H1 (cell line): Measurements from ENCODE around the gene PHLPP1. TPM values are rescaled to one million over a fixed set of nuclear protein-coding genes. Genes with fewer than 3 reads are reported as not detected.

Experiments used
- CTCF ChIA-PET: fragments of 300-600 bp; sonication (Branson Sonifier 250); formaldehyde crosslinking; loops from one replicate; lab custom pipeline; 2021; ENCODE audit not compliant: partially characterized antibody; lab: Charles Lee
- POLR2A ChIA-PET: fragments of 300-600 bp; sonication (Branson Sonifier 250); formaldehyde crosslinking; loops from one replicate; lab custom pipeline; 2021; ENCODE audit warnings: inconsistent platforms; ENCODE audit not compliant: partially characterized antibody; lab: Charles Lee
- DNase-seq, 2 experiments: peaks; one replicate each; pipeline versions ENCODE4 v3.0.0 to v3.0.0-alpha.2; 2010 to 2022; ENCODE audit warnings: low spot score in 2 of 2, low read depth in 1 of 2, mixed read lengths in 1 of 2
- FAIRE-seq: peaks from 2 replicates; lab custom pipeline; 2011; peaks lifted over from hg19 to GRCh38; lab: Jason Lieb, UNC
- H2AFZ ChIP-seq: 2 replicates; pipeline ENCODE4 v1.8.1; 2012; ENCODE audit warnings: low read length, inconsistent platforms
- H2AK5ac ChIP-seq: 2 replicates; pipeline ENCODE4 v1.6.1; 2013; ENCODE audit warnings: low read depth, low read length
- H2BK120ac ChIP-seq: replicated peaks from 2 replicates; pipeline ENCODE3; 2013; ENCODE audit warnings: low read depth, low read length, inconsistent platforms
- H2BK12ac ChIP-seq: 2 replicates; pipeline ENCODE4 v1.6.1; 2013; ENCODE audit warnings: low read depth, low read length
- H2BK15ac ChIP-seq: 2 replicates; pipeline ENCODE4 v1.6.1; 2013; ENCODE audit warnings: low read length
- H2BK20ac ChIP-seq: 2 replicates; pipeline ENCODE4 v1.6.1; 2013; ENCODE audit warnings: low read length
- H2BK5ac ChIP-seq: 2 replicates; pipeline ENCODE4 v1.6.1; 2013; ENCODE audit warnings: low read depth, low read length
- H3K14ac ChIP-seq: 2 replicates; pipeline ENCODE4 v1.6.1; 2013; ENCODE audit warnings: inconsistent platforms; ENCODE audit not compliant: insufficient read length
- H3K18ac ChIP-seq: 2 replicates; pipeline ENCODE4 v1.6.1; 2013; ENCODE audit warnings: low read length; ENCODE audit errors: extremely low read depth
- H3K23ac ChIP-seq: 2 replicates; pipeline ENCODE4 v1.6.1; 2013; ENCODE audit warnings: inconsistent platforms; ENCODE audit not compliant: insufficient read length
- H3K23me2 ChIP-seq: 2 replicates; pipeline ENCODE4 v1.6.1; 2013; ENCODE audit warnings: low read depth, low read length
- H3K27ac ChIP-seq: 2 replicates; pipeline ENCODE4 v1.6.1; 2011; ENCODE audit warnings: low read depth, low read length, inconsistent platforms
- H3K27me3 ChIP-seq, 4 experiments: replicated peaks in 1 of 4; 1 replicate in 1 of 4; 2 replicates in 3 of 4; pipeline versions ENCODE4 v1.6.1 to v1.8.1; 2011 to 2013; ENCODE audit warnings: low read length in 3 of 4, mild to moderate bottlenecking in 3 of 4, inconsistent platforms in 2 of 4, mixed read lengths in 2 of 4, moderate library complexity in 1 of 4; ENCODE audit not compliant: control insufficient read depth in 3 of 4, insufficient read depth in 3 of 4; ENCODE audit errors: extremely low read depth in 1 of 4
- H3K36me3 ChIP-seq, 4 experiments: 2 replicates each; pipeline versions ENCODE4 v1.6.1 to v1.8.1; 2011 to 2013; ENCODE audit warnings: mild to moderate bottlenecking in 4 of 4, low read length in 3 of 4, moderate library complexity in 2 of 4, control low read depth in 1 of 4, inconsistent platforms in 1 of 4; ENCODE audit not compliant: insufficient read depth in 4 of 4, control insufficient read depth in 2 of 4
- H3K4ac ChIP-seq: replicated peaks from 2 replicates; pipeline ENCODE3; 2013; ENCODE audit warnings: low read length, low read depth, mixed read lengths, inconsistent platforms; ENCODE audit not compliant: insufficient read length
- H3K4me1 ChIP-seq, 4 experiments: replicated peaks in 1 of 4; 1 replicate in 1 of 4; 2 replicates in 3 of 4; pipeline versions ENCODE4 v1.6.1 to v1.8.1; 2011 to 2013; ENCODE audit warnings: low read length in 3 of 4, inconsistent platforms in 2 of 4, mixed read lengths in 1 of 4; ENCODE audit not compliant: insufficient read depth in 4 of 4, control insufficient read depth in 3 of 4
- H3K4me2 ChIP-seq, 2 experiments: 2 replicates each; pipeline versions ENCODE4 v1.6.1 to v1.8.1; 2011 to 2013; ENCODE audit warnings: low read depth in 2 of 2, low read length in 2 of 2, control low read depth in 1 of 2, inconsistent platforms in 1 of 2, mild to moderate bottlenecking in 1 of 2; ENCODE audit not compliant: insufficient read depth in 1 of 2
- H3K4me3 ChIP-seq, 4 experiments: fragments of 200-600, 300-600 bp in 1 of 4; sonication (generic), shearing (Covaris generic), sonication (Bioruptor Twin) in 1 of 4; 2 replicates each; pipeline versions ENCODE4 v1.5.1 to v1.8.1; 2011 to 2016; ENCODE audit warnings: low read length in 4 of 4, low read depth in 3 of 4, control low read depth in 2 of 4, inconsistent platforms in 2 of 4, mild to moderate bottlenecking in 2 of 4, mixed read lengths in 1 of 4, moderate library complexity in 1 of 4; ENCODE audit not compliant: insufficient read depth in 2 of 4; ENCODE audit errors: extremely low read depth in 1 of 4
- H3K56ac ChIP-seq: replicated peaks from 2 replicates; pipeline ENCODE3; 2013; ENCODE audit warnings: low read depth, mild to moderate bottlenecking, mixed read lengths, low read length, inconsistent platforms; ENCODE audit not compliant: insufficient read length
- H3K79me1 ChIP-seq: 2 replicates; pipeline ENCODE4 v1.6.1; 2013; ENCODE audit warnings: low read depth, low read length, control low read depth
- H3K79me2 ChIP-seq, 2 experiments: 2 replicates each; pipeline versions ENCODE4 v1.6.1 to v1.8.1; 2012 to 2013; ENCODE audit warnings: low read length in 2 of 2, mild to moderate bottlenecking in 2 of 2, inconsistent platforms in 1 of 2; ENCODE audit not compliant: insufficient read depth in 2 of 2, control insufficient read depth in 1 of 2
- H3K9ac ChIP-seq, 4 experiments: replicated peaks in 1 of 4; 1 replicate in 1 of 4; 2 replicates in 3 of 4; pipeline versions ENCODE4 v1.6.1 to v1.8.1; 2011 to 2013; ENCODE audit warnings: low read depth in 3 of 4, low read length in 3 of 4, control low read depth in 2 of 4, mild to moderate bottlenecking in 2 of 4, moderate library complexity in 2 of 4, inconsistent platforms in 1 of 4; ENCODE audit errors: extremely low read depth in 1 of 4
- H3K9me3 ChIP-seq, 2 experiments: 2 replicates each; pipeline versions ENCODE4 v1.6.1 to v1.8.1; 2012 to 2013; ENCODE audit warnings: mild to moderate bottlenecking in 2 of 2, moderate library complexity in 2 of 2, control low read depth in 1 of 2, inconsistent platforms in 1 of 2, low read depth in 1 of 2, low read length in 1 of 2, mixed read lengths in 1 of 2; ENCODE audit not compliant: insufficient read depth in 2 of 2
- H4K20me1 ChIP-seq, 2 experiments: replicated peaks in 1 of 2; 2 replicates each; pipeline versions ENCODE3 to v1.8.1; 2011 to 2013; ENCODE audit warnings: inconsistent platforms in 2 of 2, low read length in 2 of 2, mild to moderate bottlenecking in 1 of 2; ENCODE audit not compliant: insufficient read depth in 2 of 2, control insufficient read depth in 1 of 2
- H4K5ac ChIP-seq: 2 replicates; pipeline ENCODE4 v1.6.1; 2013; ENCODE audit warnings: low read length, low read depth, mixed read lengths, inconsistent platforms; ENCODE audit not compliant: insufficient read length
- H4K8ac ChIP-seq: 2 replicates; pipeline ENCODE4 v1.8.0; 2013; ENCODE audit warnings: mild to moderate bottlenecking, moderate library complexity, low read length, inconsistent platforms; ENCODE audit not compliant: insufficient read depth; ENCODE audit errors: extremely low read depth
- H4K91ac ChIP-seq: replicated peaks from 2 replicates; pipeline ENCODE3; 2013; ENCODE audit warnings: low read length, mixed read lengths, inconsistent platforms; ENCODE audit not compliant: insufficient read length
- GABPA ChIP-seq: IDR thresholded peaks from 2 replicates; pipeline ENCODE4 v1.6.1; 2011; ENCODE audit warnings: mild to moderate bottlenecking, low read length, moderate library complexity, borderline replicate concordance; ENCODE audit not compliant: insufficient read depth
- HDAC2 ChIP-seq, 2 experiments: fragments of 300-600 bp in 1 of 2; sonication (generic) in 1 of 2; IDR thresholded peaks; 2 replicates each; pipeline ENCODE4 v1.6.1; 2011 to 2012; ENCODE audit warnings: low read depth in 2 of 2, low read length in 2 of 2, mild to moderate bottlenecking in 2 of 2, moderate library complexity in 2 of 2, borderline replicate concordance in 1 of 2, inconsistent platforms in 1 of 2
- HDAC6 ChIP-seq: IDR thresholded peaks from one replicate; pipeline ENCODE4 v1.7.1; 2012; ENCODE audit warnings: low read depth, mild to moderate bottlenecking, inconsistent platforms, low read length, moderate library complexity
- PHF8 ChIP-seq: fragments of 200-600 bp; sonication (generic); conservative IDR thresholded peaks from 2 replicates; pipeline ENCODE4 v1.7.1; 2012; ENCODE audit warnings: low read depth, mild to moderate bottlenecking, inconsistent platforms, low read length, moderate library complexity
- RBBP5 ChIP-seq: IDR thresholded peaks from 2 replicates; pipeline ENCODE4 v1.7.1; 2012; ENCODE audit warnings: low read depth, mild to moderate bottlenecking, inconsistent platforms, low read length, moderate library complexity, borderline replicate concordance
- RXRA ChIP-seq: IDR thresholded peaks from 2 replicates; pipeline ENCODE4 v1.6.1; 2011; ENCODE audit warnings: low read depth, mild to moderate bottlenecking, low read length, moderate library complexity; ENCODE audit not compliant: insufficient read depth
- TBP ChIP-seq: IDR thresholded peaks from 2 replicates; pipeline ENCODE4 v1.6.1; 2011; ENCODE audit warnings: low read depth, low read length, improper control_type of control experiment
- YY1 ChIP-seq: IDR thresholded peaks from 2 replicates; pipeline ENCODE4 v1.6.1; 2011; ENCODE audit warnings: low read depth, mild to moderate bottlenecking, low read length
- WGBS, 2 experiments: shearing (Covaris generic) in 1 of 2; methylation state at CpG; one replicate each; pipeline versions ENCODE4 v1.1.6 to v1.1.7; 2013 to 2015; ENCODE audit warnings: low lambda C conversion rate in 2 of 2, mixed read lengths in 2 of 2, inconsistent platforms in 1 of 2, low coverage in 1 of 2, missing lambda C conversion rate in 1 of 2; ENCODE audit not compliant: insufficient replicate concordance in 2 of 2, insufficient coverage in 1 of 2, insufficient read length in 1 of 2; ENCODE audit errors: extremely low coverage in 1 of 2, missing lambda C conversion rate in 1 of 2; 5-methylcytosine and 5-hydroxymethylcytosine counted together
- polyA plus RNA-seq, 7 experiments: library from polyadenylated mRNA; depleted of rRNA in 3 of 7; stranded (reverse) in 5 of 7; unstranded in 2 of 7; fragments of >200 nt in 5 of 7; fragments of 200-250 nt in 2 of 7; gene quantifications; 1 replicate in 5 of 7; 2 replicates in 1 of 7; 4 replicates in 1 of 7; pipeline versions ENCODE4 v1.2.1 to v1.2.3, GENCODE V29; 2011 to 2013; ENCODE audit warnings: missing spikeins in 2 of 7, mixed read lengths in 2 of 7
- total RNA-seq: library from RNA; stranded (reverse); fragmentation: NEBNext Ultra II Directional; extraction: Animal tissue kit (Norgen Biotek cat#: 25700); gene quantifications from 2 replicates; pipeline ENCODE4 v1.2.1, GENCODE V29; 2021

PHLPP1 gene
- total and polyA plus RNA-seq, 2 of the 8 experiments (the other 6 are each of a cell fraction or from before 2014, with no cell fraction given): 28.0 to 66.3 TPM

- H2BK120ac ChIP-seq: no peak overlapping the region
- peak overlapping the region; percentile 50; the same call in 1 of the 2 replicates for H2BK12ac ChIP-seq
- no peak for TF ChIP-seq PHF8
- TF ChIP-seq RXRA: no peak
- no peak for TF ChIP-seq HDAC6
- no peak for TF ChIP-seq YY1
- no peak for TF ChIP-seq GABPA
- no peak for TF ChIP-seq TBP
- no peak for TF ChIP-seq RBBP5
- TF ChIP-seq HDAC2 (IDR thresholded peaks at IDR 0.05; ENCODE audit: borderline replicate concordance in 1 of 2, low read depth in 2 of 2, low read length in 2 of 2): no peak
- H4K8ac ChIP-seq: no peak overlapping the region
- H3K23ac ChIP-seq: no peak overlapping the region
- H3K27me3 ChIP-seq: no peaks in the 10 kb centered on the region
- WGBS, 2 experiments: 87% methylated on average over 4 of the region's 4 CpGs; no CpG with 5 or more reads in 1 of the 2 experiments
- H3K4me1 ChIP-seq: peaks cover 6 to 33% (median 23%) of the 10 kb centered on the region in 4 experiments; a peak in 6 of 7 replicates
- H2AFZ ChIP-seq: no peak overlapping the region
- no peak overlapping the region for H3K9ac ChIP-seq
- peaks cover 2% of the 10 kb centered on the region; the same call in 1 of the 2 replicates for H3K79me1 ChIP-seq
- H2BK15ac ChIP-seq: no peak overlapping the region
- peak overlapping the region; percentile 62; the same call in 1 of the 2 replicates for H2BK5ac ChIP-seq
- peaks cover 2 to 3% of the 10 kb centered on the region in 2 experiments for H4K20me1 ChIP-seq
- no peak overlapping the region for H3K14ac ChIP-seq
- no peaks in the 10 kb centered on the region for H3K9me3 ChIP-seq
- peak overlapping the region; percentile 4 for H3K4ac ChIP-seq
- H3K79me2 ChIP-seq: peaks cover 4 to 78% of the 10 kb centered on the region in 2 experiments; a peak in 3 of 4 replicates
- FAIRE-seq (no peak), DNase-seq (no peak)
- H3K56ac ChIP-seq: no peak overlapping the region
- H4K5ac ChIP-seq: no peak overlapping the region
- no peaks in the 10 kb centered on the region for H3K36me3 ChIP-seq
- H3K18ac ChIP-seq: no peak overlapping the region
- H2AK5ac ChIP-seq: no peak overlapping the region; the same call in 1 of the 2 replicates
- POLR2A ChIA-PET: no interaction called here
- H4K91ac ChIP-seq: peak overlapping the region; percentile 52
- 0 out of 4 replicates have a peak overlapping the region, but pooled peaks of 1 of the 2 experiments have one; percentile 22 for H3K4me2 ChIP-seq
- H3K27ac ChIP-seq: peak overlapping the region; percentile 19; the same call in 1 of the 2 replicates
- no peaks in the 10 kb centered on the region for H3K23me2 ChIP-seq
- no peak overlapping the region for H2BK20ac ChIP-seq
- CTCF ChIA-PET: interaction anchor here (0.6 kb wide), 1 partner anchor 92 kb away, joined by 3 read pairs; no protein-coding TSS in a partner anchor
- no peak overlapping the region for H3K4me3 ChIP-seq
Measured at GRCh38 chr18:62881509-62882016, 166.2 kb downstream of the PHLPP1 start.
